HUDEP-2 (cell line): Measurements from ENCODE around the gene ADAM12.
A peak's percentile ranks its signal among the peaks of the same experiment; 100 is the strongest.
"Not testable (repeated sequence)": the region's sequence is repeated elsewhere in the genome, so short reads cannot be mapped to it uniquely, and the experiment has no call there.

Experiments
- DNase-seq, 76 experiments: peaks; one replicate each; lab custom pipeline; 2025; ENCODE audit not compliant: unreplicated experiment in 76 of 76; lab: John Stamatoyannopoulos, UW

Gene ADAM12

DNA sequence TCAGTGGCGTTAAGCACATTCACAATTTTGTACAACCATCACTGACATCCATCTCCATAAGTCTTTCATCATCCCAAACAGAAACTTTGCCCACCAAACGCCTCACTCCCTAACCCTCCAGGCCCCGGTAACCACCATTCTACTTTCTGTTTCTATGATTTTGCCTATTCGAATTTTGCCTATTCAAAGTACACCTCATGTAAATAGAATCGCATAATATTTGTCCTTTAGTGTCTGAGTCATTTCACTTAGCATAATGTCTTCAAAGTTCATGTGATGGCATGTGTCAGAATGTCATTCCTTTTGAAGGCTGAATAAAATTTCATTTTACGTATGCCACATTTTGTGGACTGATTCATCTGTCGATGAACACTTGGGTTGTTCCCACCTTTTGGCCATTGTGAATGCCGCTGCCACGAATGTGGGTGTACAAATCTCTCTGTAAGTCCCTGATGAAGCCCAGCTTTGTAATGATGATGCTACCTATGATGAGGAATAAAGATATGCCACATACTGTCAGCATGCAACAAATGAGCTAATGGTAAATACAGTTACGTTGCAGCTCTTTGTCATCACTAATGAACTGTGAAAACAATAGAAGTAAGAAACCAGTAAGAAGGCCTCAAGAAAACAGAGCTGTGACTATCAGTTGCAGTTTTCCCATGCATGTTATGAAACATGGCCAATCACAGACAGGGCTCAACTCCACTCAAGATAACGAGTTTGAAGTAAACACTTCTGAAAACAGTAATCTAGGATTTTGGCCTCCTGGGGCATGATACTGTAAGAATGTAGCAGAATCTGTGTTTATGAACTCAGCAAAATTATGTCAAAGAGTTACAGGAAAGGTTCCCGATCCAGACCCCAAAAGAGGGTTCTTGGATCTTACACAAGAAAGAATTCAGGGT is 120.0 kb downstream of the ADAM12 start:
- DNase-seq: no peak

DNA sequence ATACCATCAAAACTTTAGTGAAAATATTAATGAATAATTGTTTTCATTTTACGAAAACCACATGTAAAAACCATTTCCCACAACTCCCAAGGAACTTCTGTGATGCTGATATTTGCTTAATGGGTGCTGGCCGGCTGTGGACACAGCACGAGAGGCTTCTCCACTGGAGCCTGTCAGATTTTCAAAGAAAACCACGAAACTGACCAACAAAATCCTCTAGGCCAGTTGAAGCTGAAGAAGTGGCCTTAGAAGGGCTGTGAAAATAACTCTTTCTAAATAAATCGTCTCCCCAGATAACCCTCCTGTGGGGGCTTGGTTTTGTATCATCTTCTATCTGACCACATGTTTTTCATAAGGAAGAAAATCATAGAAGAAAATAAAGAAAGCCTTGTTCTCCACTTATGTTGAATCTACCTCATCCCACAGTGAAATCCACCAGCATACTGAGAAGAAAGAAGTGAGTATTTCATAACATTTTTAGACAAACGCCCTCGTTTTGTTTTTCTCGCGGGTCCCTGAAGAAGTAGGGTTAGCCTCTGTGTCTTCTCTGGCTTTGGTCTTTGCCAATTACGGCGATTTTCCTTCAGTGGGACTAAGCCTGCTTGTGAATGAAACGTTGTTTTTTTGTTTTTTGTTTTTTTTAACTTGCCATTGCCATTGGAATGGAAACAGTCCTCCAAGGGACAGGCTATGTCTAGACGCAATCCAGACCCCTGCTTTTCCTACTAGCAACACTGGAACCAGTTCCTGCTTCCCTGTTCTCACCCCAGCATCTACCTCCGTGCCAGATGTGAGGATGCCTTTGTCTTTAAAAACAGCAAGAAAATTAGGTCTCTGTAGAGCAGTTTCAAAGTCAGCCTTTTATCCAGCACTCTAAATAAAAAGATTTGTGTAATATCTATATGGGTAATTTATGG is 123.9 kb downstream of the ADAM12 start:
- DNase-seq: no peak

DNA sequence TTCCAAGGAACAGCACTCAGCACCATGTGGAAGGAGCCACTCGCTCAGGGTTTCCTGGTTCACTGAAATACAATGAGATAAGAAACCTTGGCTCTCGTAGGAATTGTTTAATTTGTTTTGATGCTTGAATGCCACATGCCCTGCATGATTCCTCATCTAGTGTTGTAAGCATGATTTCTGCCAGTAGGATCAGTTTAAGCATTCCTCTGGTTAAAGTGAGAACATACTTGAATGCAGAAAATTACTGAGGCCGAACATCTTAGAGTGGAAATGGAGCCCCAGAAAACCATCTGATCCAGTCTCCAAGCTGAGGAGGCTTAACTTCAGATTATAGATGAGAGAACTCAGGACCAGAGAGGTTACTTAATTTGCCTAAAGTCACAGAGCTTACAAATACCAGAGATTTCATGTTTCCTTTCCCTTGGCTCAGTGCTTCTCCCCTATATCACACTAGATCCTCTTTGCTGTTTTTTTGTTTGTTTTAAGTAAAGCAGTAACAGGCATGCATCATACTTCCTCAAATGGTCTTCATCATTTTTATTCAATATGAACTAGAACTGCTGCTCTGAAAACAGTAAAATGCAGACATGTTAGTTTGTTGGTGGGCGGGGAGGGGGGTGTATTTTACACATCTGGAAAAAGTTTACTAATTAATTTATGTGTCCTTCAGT is 125.1 kb downstream of the ADAM12 start:
- no peak for DNase-seq

GRCh38 chr10:126262233-126262838 is 125.9 kb downstream of the ADAM12 start:
- DNase-seq: no peak

GRCh38 chr10:126259760-126260479 is 128.4 kb downstream of the ADAM12 start:
- no peak for DNase-seq

- DNase-seq: no peak
Measured at GRCh38 chr10:126256864-126257263, 131.4 kb downstream of the ADAM12 start.

- no peak for DNase-seq
Measured at GRCh38 chr10:126255313-126255712, 133.0 kb downstream of the ADAM12 start.

- DNase-seq: no peak
Measured at GRCh38 chr10:126253611-126253998, 134.7 kb downstream of the ADAM12 start.

DNA sequence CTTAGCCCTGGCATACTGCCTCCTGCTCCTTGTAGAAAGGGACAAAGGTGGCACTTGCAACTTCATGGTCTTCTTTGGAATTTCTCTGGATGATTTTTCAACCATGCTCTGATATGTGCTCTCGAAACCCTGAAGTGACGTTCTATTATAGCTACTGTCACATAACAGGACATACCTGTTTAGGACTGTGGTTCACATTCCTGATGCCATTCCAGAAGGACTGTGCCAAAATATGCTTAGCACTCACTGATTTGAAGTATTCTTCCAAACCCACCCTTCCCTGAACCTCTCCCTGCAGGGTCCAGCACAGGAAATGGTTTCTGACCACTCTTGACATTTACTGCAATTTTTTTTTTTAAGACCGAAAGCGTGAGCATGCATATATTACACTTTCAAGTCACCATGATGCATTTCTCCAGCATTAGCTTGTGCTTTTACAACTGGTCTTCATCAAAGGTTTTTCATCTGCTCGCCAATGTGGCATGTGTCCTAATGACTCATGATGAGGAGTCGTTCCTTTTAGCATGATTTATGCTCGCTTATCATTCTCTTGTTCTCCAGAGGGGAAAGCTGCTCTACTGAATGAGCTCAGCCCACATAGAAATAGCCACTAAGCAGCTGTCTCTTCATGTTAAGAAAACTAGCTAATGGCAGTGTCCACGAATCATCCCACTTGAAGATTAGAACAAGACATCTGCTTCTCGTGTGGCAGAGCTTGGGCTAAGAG is 135.2 kb downstream of the ADAM12 start:
- peak in 1 of 76 experiments; percentile 17 for DNase-seq

GRCh38 chr10:126251778-126252407 is 136.4 kb downstream of the ADAM12 start:
- DNase-seq: no peak

GRCh38 chr10:126250527-126251310 is 137.6 kb downstream of the ADAM12 start:
- DNase-seq: no peak

GRCh38 chr10:126250045-126250444 is 138.2 kb downstream of the ADAM12 start:
- DNase-seq: no peak

DNA sequence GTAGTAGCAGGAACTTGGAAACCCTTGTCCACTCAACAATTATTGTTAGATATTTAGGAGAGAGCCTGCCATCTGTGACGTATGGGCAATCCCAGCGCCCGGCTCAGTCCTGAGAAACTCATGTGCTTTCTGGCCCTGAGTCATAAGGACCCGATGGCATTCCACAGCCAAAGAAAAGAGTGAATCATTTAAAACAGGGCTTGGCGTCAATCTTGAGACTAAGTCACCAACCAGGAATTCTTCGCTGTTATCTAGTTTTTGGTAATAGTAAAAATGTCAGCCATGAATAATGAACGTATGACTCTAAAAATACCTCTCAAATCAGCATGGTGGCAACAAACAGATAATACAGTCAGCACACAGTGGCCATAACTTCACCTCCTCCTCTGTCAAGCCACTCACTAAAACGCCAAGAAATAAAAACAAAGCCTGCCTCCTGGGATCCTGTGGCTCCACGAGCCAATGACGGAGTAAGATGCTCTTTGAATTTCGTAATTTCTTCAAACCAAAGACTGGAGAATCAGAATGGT is 140.8 kb downstream of the ADAM12 start:
- DNase-seq: no peak

DNA sequence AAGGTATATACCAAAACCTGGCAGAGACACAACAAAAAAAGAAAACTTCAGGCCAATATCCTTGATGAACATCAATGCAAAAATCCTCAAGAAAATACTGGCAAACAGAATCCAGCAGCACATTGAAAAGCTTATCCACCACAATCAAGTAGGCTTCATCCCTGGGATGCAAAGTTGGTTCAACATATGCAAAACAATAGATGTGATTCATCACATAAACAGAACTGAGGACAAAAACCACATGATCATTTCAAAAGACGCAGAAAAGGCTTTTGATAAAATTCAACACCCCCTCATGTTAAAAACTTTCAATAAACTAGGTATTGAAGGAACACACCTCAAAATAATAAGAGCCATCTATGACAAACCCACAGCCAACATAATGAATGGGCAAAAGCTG is 141.9 kb downstream of the ADAM12 start:
- DNase-seq: not testable (repeated sequence)

- DNase-seq: no peak
Measured at GRCh38 chr10:126245501-126245900, 142.8 kb downstream of the ADAM12 start.

GRCh38 chr10:126243971-126244370 is 144.3 kb downstream of the ADAM12 start:
- DNase-seq: no peak

DNA sequence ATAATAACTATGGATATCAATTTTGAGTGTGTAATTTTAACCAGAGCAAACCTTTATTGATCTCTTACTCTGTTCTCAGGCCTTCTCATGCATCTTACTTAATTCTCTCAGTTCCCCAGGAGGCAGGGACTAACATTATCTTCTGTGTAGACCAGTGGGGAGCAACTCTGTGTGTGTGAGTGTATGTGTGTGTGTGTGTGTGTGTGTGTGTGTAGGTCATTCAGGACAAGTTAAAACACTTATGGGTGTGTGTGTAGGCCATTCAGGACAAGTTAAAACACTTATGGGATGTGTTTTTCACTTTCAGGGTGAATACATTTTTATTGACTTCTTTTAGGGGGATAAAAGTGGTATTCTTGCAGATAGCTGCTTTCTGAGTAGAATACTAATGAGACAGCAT is 145.0 kb downstream of the ADAM12 start:
- no peak for DNase-seq
